A549 (cell line): ENCODE measurements around the gene HRC. TPM values are rescaled to one million over a fixed set of nuclear protein-coding genes. Genes with fewer than 3 reads are reported as not detected.
A peak's percentile ranks its signal among the peaks of the same experiment; 100 is the strongest.

Experiments
- ATOH8 ChIP-seq: fragments of 250-450 bp; sonication (Bioruptor Pico); IDR thresholded peaks from 2 replicates; pipeline ENCODE4 v1.5.0; 2020; ENCODE audit warnings: low read depth, mild to moderate bottlenecking, moderate library complexity
- BHLHE40 ChIP-seq: IDR thresholded peaks from 2 replicates; pipeline ENCODE4 v1.6.1; 2012; ENCODE audit warnings: low read depth, low read length, inconsistent platforms
- CBX2 ChIP-seq: fragments of 200-600 bp; sonication (generic); IDR thresholded peaks from 2 replicates; pipeline ENCODE4 v1.6.1; 2016; ENCODE audit warnings: low read depth, mild to moderate bottlenecking, borderline replicate concordance
- CEBPB ChIP-seq, 2 experiments: fragments of >200 bp in 1 of 2; sonication (Bioruptor Twin) in 1 of 2; formaldehyde crosslinking in 1 of 2; IDR thresholded peaks; 2 replicates each; pipeline ENCODE4 v1.6.1; 2012 to 2016
- ELK1 ChIP-seq: fragments of 150-350 bp; IDR thresholded peaks from 2 replicates; pipeline ENCODE4 v1.6.1; 2014; ENCODE audit warnings: low read depth, mild to moderate bottlenecking, low read length
- EP300 ChIP-seq, 2 experiments: fragments of >200 bp; sonication (Bioruptor Twin); formaldehyde crosslinking; IDR thresholded peaks; 2 replicates in 1 of 2; 3 replicates in 1 of 2; pipeline ENCODE4 v1.6.1; 2016 to 2017
- ESRRA ChIP-seq: fragments of 150-350 bp; IDR thresholded peaks from 2 replicates; pipeline ENCODE4 v1.6.1; 2014; ENCODE audit warnings: mild to moderate bottlenecking, low read length, borderline replicate concordance
- FOXS1 ChIP-seq: fragments of 250-450 bp; sonication (Bioruptor Pico); IDR thresholded peaks from 2 replicates; pipeline ENCODE4 v1.5.0; 2020; ENCODE audit warnings: mild to moderate bottlenecking, moderate library complexity
- GATA3 ChIP-seq: IDR thresholded peaks from 2 replicates; pipeline ENCODE4 v1.6.1; 2012; ENCODE audit warnings: borderline replicate concordance
- HEYL ChIP-seq: fragments of 250-450 bp; sonication (Bioruptor Pico); IDR thresholded peaks from 2 replicates; pipeline ENCODE4 v1.8.0; 2021; ENCODE audit warnings: mild to moderate bottlenecking, moderate library complexity
- HOXB13 ChIP-seq: fragments of 250-450 bp; sonication (Bioruptor Pico); IDR thresholded peaks from 2 replicates; pipeline ENCODE4 v1.5.0; 2020; ENCODE audit warnings: low read depth, mild to moderate bottlenecking, moderate library complexity
- HOXB5 ChIP-seq: fragments of 250-450 bp; sonication (Bioruptor Pico); IDR thresholded peaks from 2 replicates; pipeline ENCODE4 v1.5.0; 2020; ENCODE audit warnings: mild to moderate bottlenecking, moderate library complexity
- JUNB ChIP-seq: fragments of >200 bp; sonication (Bioruptor Twin); formaldehyde crosslinking; IDR thresholded peaks from 2 replicates; pipeline ENCODE4 v1.6.1; 2016
- MAFK ChIP-seq: fragments of 450-650 bp; IDR thresholded peaks from 2 replicates; pipeline ENCODE4 v1.6.1; 2014; ENCODE audit not compliant: partially characterized antibody
- MAX ChIP-seq: IDR thresholded peaks from 2 replicates; pipeline ENCODE4 v1.6.1; 2012
- MAZ ChIP-seq: fragments of 150-350 bp; IDR thresholded peaks from 2 replicates; pipeline ENCODE4 v1.6.1; 2014; ENCODE audit warnings: antibody characterized with exemption, low read depth, low read length, borderline replicate concordance
- MYC ChIP-seq: IDR thresholded peaks from 2 replicates; pipeline ENCODE4 v1.6.1; 2012; ENCODE audit warnings: mild to moderate bottlenecking, inconsistent platforms, low read length, improper control_type of control experiment, borderline replicate concordance
- NPAS2 ChIP-seq: fragments of 250-450 bp; sonication (Bioruptor Pico); IDR thresholded peaks from 2 replicates; pipeline ENCODE4 v1.8.0; 2022; ENCODE audit warnings: mild to moderate bottlenecking, moderate library complexity, borderline replicate concordance
- RAD21 ChIP-seq, 2 experiments: fragments of >200 bp in 1 of 2; sonication (Bioruptor Twin) in 1 of 2; formaldehyde crosslinking in 1 of 2; IDR thresholded peaks in 1 of 2; conservative IDR thresholded peaks in 1 of 2; 2 replicates in 1 of 2; 3 replicates in 1 of 2; pipeline ENCODE4 v1.6.1; 2012 to 2018; ENCODE audit warnings: inconsistent platforms in 1 of 2
- RARB ChIP-seq: fragments of 250-450 bp; sonication (Bioruptor Pico); IDR thresholded peaks from 2 replicates; pipeline ENCODE4 v1.8.0; 2021; ENCODE audit warnings: mild to moderate bottlenecking, moderate library complexity
- RCOR1 ChIP-seq: fragments of 150-350 bp; IDR thresholded peaks from 2 replicates; pipeline ENCODE4 v1.6.1; 2014; ENCODE audit warnings: antibody characterized with exemption, low read length, low read depth
- REST ChIP-seq: fragments of 200-600 bp; sonication (generic); IDR thresholded peaks from 2 replicates; pipeline ENCODE4 v1.6.1; 2016; ENCODE audit warnings: antibody characterized with exemption, mild to moderate bottlenecking, moderate library complexity
- RNF2 ChIP-seq: fragments of 200-600 bp; sonication (generic); IDR thresholded peaks from 2 replicates; pipeline ENCODE4 v1.6.1; 2016; ENCODE audit warnings: low read depth, mild to moderate bottlenecking, antibody characterized with exemption, moderate library complexity, borderline replicate concordance
- TFCP2L1 ChIP-seq: fragments of 250-450 bp; sonication (Bioruptor Pico); IDR thresholded peaks from 2 replicates; pipeline ENCODE4 v1.5.0; 2021; ENCODE audit warnings: mild to moderate bottlenecking
- ZC3H11A ChIP-seq: fragments of 450-650 bp; IDR thresholded peaks from 2 replicates; pipeline ENCODE4 v1.6.1; 2014; ENCODE audit warnings: antibody characterized with exemption, mild to moderate bottlenecking
- ZFP36 ChIP-seq: fragments of 450-650 bp; IDR thresholded peaks from 2 replicates; pipeline ENCODE4 v1.6.1; 2014; ENCODE audit warnings: borderline replicate concordance; ENCODE audit not compliant: partially characterized antibody
- ZNF302 ChIP-seq: fragments of 250-450 bp; sonication (Bioruptor Pico); IDR thresholded peaks from 2 replicates; pipeline ENCODE4 v1.9.0; 2021; ENCODE audit warnings: inconsistent platforms, mild to moderate bottlenecking, moderate library complexity
- polyA plus RNA-seq, 4 experiments: library from polyadenylated mRNA; depleted of rRNA in 3 of 4; stranded (reverse); fragments of >200 nt; fragmentation: RNase III in 1 of 4; extraction: RNeasy Plus Mini Kit Qiagen cat#74134 plus additional on column Dnase treatment in 1 of 4; gene quantifications; 2 replicates in 3 of 4; 3 replicates in 1 of 4; pipeline ENCODE4 v1.2.3, GENCODE V29; 2011 to 2017
- TF ChIP-seq, protein P1 (sequence below): fragments of >200 bp; sonication (Bioruptor Twin); formaldehyde crosslinking; IDR thresholded peaks from 3 replicates; pipeline ENCODE4 v1.5.1; 2016
- TF ChIP-seq, protein P2 (sequence below): IDR thresholded peaks from 2 replicates; pipeline ENCODE4 v1.6.1; 2012; ENCODE audit warnings: low read depth, borderline replicate concordance
- TF ChIP-seq, protein P3 (sequence below): fragments of >200 bp; sonication (Bioruptor Twin); formaldehyde crosslinking; IDR thresholded peaks from 2 replicates; pipeline ENCODE4 v1.6.1; 2016
- TF ChIP-seq, protein P4 (sequence below): fragments of >200 bp; sonication (Bioruptor Twin); formaldehyde crosslinking; IDR thresholded peaks from 3 replicates; pipeline ENCODE4 v1.6.1; 2016

The HRC gene
- polyA plus RNA-seq, 2 of the 4 experiments (the other 2 are of a cell fraction) = 0.04 TPM

DNA sequence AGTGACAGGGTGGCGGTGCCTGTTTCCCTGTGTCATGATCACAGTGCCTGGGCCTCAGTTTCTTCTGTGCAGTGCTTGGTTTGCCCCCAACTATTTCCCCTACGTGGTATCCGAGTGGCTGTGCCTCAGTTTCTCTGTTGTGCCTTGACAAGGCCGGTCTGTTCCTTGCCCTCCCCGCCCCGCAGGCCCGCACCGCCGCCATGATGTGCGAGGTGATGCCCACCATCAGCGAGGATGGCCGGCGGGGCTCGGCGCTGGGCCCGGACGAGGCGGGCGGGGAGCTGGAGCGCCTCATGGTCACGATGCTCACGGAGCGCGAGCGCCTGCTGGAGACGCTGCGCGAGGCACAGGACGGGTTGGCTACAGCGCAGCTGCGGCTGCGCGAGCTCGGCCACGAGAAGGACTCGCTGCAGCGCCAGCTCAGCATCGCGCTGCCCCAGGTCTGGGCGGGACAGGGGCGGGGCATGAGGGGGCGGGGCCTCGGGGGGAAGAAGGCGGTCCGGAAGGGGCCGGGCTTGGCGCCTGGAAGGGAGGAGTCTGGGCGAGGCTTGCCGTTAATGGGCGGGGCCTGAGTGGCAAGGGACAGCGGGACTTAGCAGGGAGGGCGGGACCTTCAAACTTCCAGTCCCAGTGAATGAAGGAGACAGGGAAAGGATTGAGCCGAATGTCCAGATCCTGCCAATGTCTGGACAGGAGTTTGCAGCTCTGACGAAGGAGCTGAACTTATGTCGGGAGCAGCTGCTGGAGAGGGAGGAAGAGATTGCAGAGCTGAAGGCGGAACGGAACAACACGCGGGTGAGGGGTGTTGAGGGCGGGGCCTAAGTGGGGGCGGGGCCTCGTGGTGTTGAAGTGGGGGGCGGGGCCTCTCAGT lies 27.3 kb downstream of the HRC start (continued):
- TF ChIP-seq REST (no peak), GATA3 (no peak; the same call in 1 of the 2 replicates), NPAS2 (CRISPR knock-in tag) (peak; percentile 61; the same call in 1 of the 2 replicates), ESRRA (no peak), HEYL (CRISPR knock-in tag) (peak; percentile 85; the same call in 1 of the 2 replicates), MYC (peak; percentile 70; the same call in 1 of the 2 replicates), HOXB5 (CRISPR knock-in tag) (peak; percentile 96), RCOR1 (no peak), ELK1 (no peak), JUNB (no peak), HOXB13 (CRISPR knock-in tag) (peak; percentile 98), MAZ (no peak; the same call in 1 of the 2 replicates), BHLHE40 (no peak), EP300 (IDR thresholded peaks at IDR 0.05) (no peak), ATOH8 (CRISPR knock-in tag) (peak; percentile 96), MAFK (peak; percentile 73), CBX2 (no peak), ZFP36 (no peak), ZC3H11A (peak; percentile 16; the same call in 1 of the 2 replicates), RNF2 (peak; percentile 98; the same call in 1 of the 2 replicates), MAX (peak; percentile 100), TFCP2L1 (CRISPR knock-in tag) (peak; percentile 82; the same call in 1 of the 2 replicates), CEBPB (IDR thresholded peaks at IDR 0.05) (no peak), RAD21 (conservative IDR thresholded peaks at IDR 0.05 in 1 of 2, IDR thresholded peaks at IDR 0.05 in 1 of 2) (no peak), ZNF302 (peak; percentile 90), RARB (CRISPR knock-in tag) (no peak), FOXS1 (CRISPR knock-in tag) (peak; percentile 82)
- TF ChIP-seq, protein P1, sequence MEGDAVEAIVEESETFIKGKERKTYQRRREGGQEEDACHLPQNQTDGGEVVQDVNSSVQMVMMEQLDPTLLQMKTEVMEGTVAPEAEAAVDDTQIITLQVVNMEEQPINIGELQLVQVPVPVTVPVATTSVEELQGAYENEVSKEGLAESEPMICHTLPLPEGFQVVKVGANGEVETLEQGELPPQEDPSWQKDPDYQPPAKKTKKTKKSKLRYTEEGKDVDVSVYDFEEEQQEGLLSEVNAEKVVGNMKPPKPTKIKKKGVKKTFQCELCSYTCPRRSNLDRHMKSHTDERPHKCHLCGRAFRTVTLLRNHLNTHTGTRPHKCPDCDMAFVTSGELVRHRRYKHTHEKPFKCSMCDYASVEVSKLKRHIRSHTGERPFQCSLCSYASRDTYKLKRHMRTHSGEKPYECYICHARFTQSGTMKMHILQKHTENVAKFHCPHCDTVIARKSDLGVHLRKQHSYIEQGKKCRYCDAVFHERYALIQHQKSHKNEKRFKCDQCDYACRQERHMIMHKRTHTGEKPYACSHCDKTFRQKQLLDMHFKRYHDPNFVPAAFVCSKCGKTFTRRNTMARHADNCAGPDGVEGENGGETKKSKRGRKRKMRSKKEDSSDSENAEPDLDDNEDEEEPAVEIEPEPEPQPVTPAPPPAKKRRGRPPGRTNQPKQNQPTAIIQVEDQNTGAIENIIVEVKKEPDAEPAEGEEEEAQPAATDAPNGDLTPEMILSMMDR = 0 out of 3 replicates have a peak, but pooled peaks have one; percentile 13
- TF ChIP-seq, protein P2, sequence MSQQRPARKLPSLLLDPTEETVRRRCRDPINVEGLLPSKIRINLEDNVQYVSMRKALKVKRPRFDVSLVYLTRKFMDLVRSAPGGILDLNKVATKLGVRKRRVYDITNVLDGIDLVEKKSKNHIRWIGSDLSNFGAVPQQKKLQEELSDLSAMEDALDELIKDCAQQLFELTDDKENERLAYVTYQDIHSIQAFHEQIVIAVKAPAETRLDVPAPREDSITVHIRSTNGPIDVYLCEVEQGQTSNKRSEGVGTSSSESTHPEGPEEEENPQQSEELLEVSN = peak; percentile 100
- TF ChIP-seq, protein P3, sequence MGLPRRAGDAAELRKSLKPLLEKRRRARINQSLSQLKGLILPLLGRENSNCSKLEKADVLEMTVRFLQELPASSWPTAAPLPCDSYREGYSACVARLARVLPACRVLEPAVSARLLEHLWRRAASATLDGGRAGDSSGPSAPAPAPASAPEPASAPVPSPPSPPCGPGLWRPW = no peak
- TF ChIP-seq, protein P4, sequence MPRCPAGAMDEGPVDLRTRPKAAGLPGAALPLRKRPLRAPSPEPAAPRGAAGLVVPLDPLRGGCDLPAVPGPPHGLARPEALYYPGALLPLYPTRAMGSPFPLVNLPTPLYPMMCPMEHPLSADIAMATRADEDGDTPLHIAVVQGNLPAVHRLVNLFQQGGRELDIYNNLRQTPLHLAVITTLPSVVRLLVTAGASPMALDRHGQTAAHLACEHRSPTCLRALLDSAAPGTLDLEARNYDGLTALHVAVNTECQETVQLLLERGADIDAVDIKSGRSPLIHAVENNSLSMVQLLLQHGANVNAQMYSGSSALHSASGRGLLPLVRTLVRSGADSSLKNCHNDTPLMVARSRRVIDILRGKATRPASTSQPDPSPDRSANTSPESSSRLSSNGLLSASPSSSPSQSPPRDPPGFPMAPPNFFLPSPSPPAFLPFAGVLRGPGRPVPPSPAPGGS = no peak
